Endothelial cell of umbilical vein (primary cell): ENCODE measurements around the gene TRIM68. TPM values are rescaled to one million over a fixed set of nuclear protein-coding genes. Genes with fewer than 3 reads are reported as not detected.

ENCODE experiments used
- BruUV-seq: library from RNA; stranded (reverse); fragments of 400-500 nt; replicated peaks from 2 replicates; lab custom pipeline; 2021; lab: Mats Ljungman, UMichigan
- CTCF ChIA-PET: fragments of 300-600, 350-600 bp; sonication (Branson Sonifier 250); formaldehyde crosslinking; loops from one replicate; lab custom pipeline; 2021; ENCODE audit warnings: antibody characterized with exemption, inconsistent platforms; lab: Charles Lee
- POLR2A ChIA-PET: fragments of 300-600, 350-600 bp; sonication (Branson Sonifier 250); formaldehyde crosslinking; loops from one replicate; lab custom pipeline; 2021; ENCODE audit warnings: antibody characterized with exemption, inconsistent platforms; lab: Charles Lee
- DNase-seq: peaks from one replicate; pipeline ENCODE4 v3.0.0-alpha.2; 2011; ENCODE audit warnings: low read depth, low spot score
- FAIRE-seq: peaks from 2 replicates; lab custom pipeline; 2011; peaks lifted over from hg19 to GRCh38; lab: Jason Lieb, UNC
- H2AFZ ChIP-seq: 2 replicates; pipeline ENCODE4 v1.6.0; 2012; ENCODE audit warnings: low read depth, low read length, control low read depth, inconsistent platforms
- H3K27ac ChIP-seq: 2 replicates; pipeline ENCODE4 v1.5.1; 2011; ENCODE audit warnings: low read depth, mild to moderate bottlenecking, control low read depth, low read length, moderate library complexity; ENCODE audit not compliant: insufficient read depth
- H3K27me3 ChIP-seq, 2 experiments: 2 replicates each; pipeline versions ENCODE4 v1.6.0 to v1.6.1; 2011; ENCODE audit warnings: low read length in 2 of 2, mixed read lengths in 1 of 2; ENCODE audit not compliant: control insufficient read depth in 2 of 2, insufficient read depth in 2 of 2
- H3K36me3 ChIP-seq, 2 experiments: 2 replicates in 1 of 2; 3 replicates in 1 of 2; pipeline ENCODE4 v1.5.1; 2011; ENCODE audit warnings: low read length in 2 of 2, mild to moderate bottlenecking in 1 of 2, moderate library complexity in 1 of 2; ENCODE audit not compliant: control insufficient read depth in 2 of 2, insufficient read depth in 2 of 2; ENCODE audit errors: extremely low read depth in 1 of 2
- H3K4me1 ChIP-seq: 3 replicates; pipeline ENCODE4 v1.5.1; 2011; ENCODE audit warnings: mild to moderate bottlenecking, low read length; ENCODE audit not compliant: control insufficient read depth, insufficient read depth; ENCODE audit errors: extremely low read depth
- H3K4me2 ChIP-seq: 2 replicates; pipeline ENCODE4 v1.6.1; 2011; ENCODE audit warnings: low read length, control low read depth, mixed read lengths; ENCODE audit not compliant: insufficient read depth
- H3K4me3 ChIP-seq, 3 experiments: fragments of 200-600 bp in 1 of 3; sonication (generic), shearing (Covaris generic) in 1 of 3; replicated peaks in 1 of 3; 2 replicates each; pipeline ENCODE4 v1.5.1; 2011 to 2016; ENCODE audit warnings: control low read depth in 3 of 3, low read length in 3 of 3, mild to moderate bottlenecking in 2 of 3, inconsistent platforms in 1 of 3, low read depth in 1 of 3, moderate library complexity in 1 of 3; ENCODE audit not compliant: insufficient read depth in 1 of 3
- H3K79me2 ChIP-seq: 2 replicates; pipeline ENCODE4 v1.6.0; 2012; ENCODE audit warnings: low read length, inconsistent platforms; ENCODE audit not compliant: control insufficient read depth, insufficient read depth
- H3K9ac ChIP-seq: replicated peaks from 2 replicates; pipeline ENCODE3; 2011; ENCODE audit warnings: low read length, control low read depth; ENCODE audit not compliant: insufficient read depth; ENCODE audit errors: extremely low read depth
- H3K9me1 ChIP-seq: replicated peaks from 3 replicates; pipeline ENCODE4 v1.6.0; 2011; ENCODE audit warnings: mild to moderate bottlenecking, low read length; ENCODE audit not compliant: control insufficient read depth, insufficient read depth; ENCODE audit errors: extremely low read depth
- H3K9me3 ChIP-seq: replicated peaks from 2 replicates; pipeline ENCODE4 v1.5.1; 2012; ENCODE audit warnings: low read length, inconsistent platforms; ENCODE audit not compliant: control insufficient read depth, insufficient read depth
- H4K20me1 ChIP-seq: replicated peaks from 2 replicates; pipeline ENCODE3; 2011; ENCODE audit warnings: mild to moderate bottlenecking, low read length; ENCODE audit not compliant: control insufficient read depth, insufficient read depth; ENCODE audit errors: extremely low read depth
- EZH2 ChIP-seq: IDR thresholded peaks from 2 replicates; pipeline ENCODE4 v1.6.1; 2012; ENCODE audit warnings: borderline replicate concordance, low read depth, mild to moderate bottlenecking, moderate library complexity, low read length, inconsistent platforms; ENCODE audit not compliant: severe bottlenecking
- FOS ChIP-seq: IDR thresholded peaks from 2 replicates; pipeline ENCODE4 v1.6.1; 2011; ENCODE audit warnings: mild to moderate bottlenecking, low read length, moderate library complexity, borderline replicate concordance; ENCODE audit not compliant: insufficient read depth
- GATA2 ChIP-seq: IDR thresholded peaks from 2 replicates; pipeline ENCODE4 v1.7.0; 2011; ENCODE audit warnings: low read depth, mild to moderate bottlenecking, moderate library complexity, mixed read lengths, low read length; ENCODE audit not compliant: insufficient read length, insufficient read depth
- JUN ChIP-seq: IDR thresholded peaks from 2 replicates; pipeline ENCODE4 v1.6.1; 2011; ENCODE audit warnings: borderline replicate concordance, low read depth; ENCODE audit not compliant: insufficient read length, insufficient read depth
- MYC ChIP-seq: IDR thresholded peaks from one replicate; pipeline ENCODE4 v1.6.1; 2011; ENCODE audit warnings: mild to moderate bottlenecking, low read depth, low read length
- POLR2A ChIP-seq: IDR thresholded peaks from 2 replicates; pipeline ENCODE4 v1.6.1; 2012; ENCODE audit warnings: low read depth, mild to moderate bottlenecking, control low read depth, low read length
- POLR2AphosphoS5 ChIP-seq: IDR thresholded peaks from 2 replicates; pipeline ENCODE4 v1.6.1; 2012; ENCODE audit warnings: low read depth, mild to moderate bottlenecking, control low read depth, low read length, moderate library complexity; ENCODE audit not compliant: insufficient read depth
- dilution Hi-C: fragments of 300-500 bp; cut with MboI; formaldehyde crosslinking; loops from one replicate; pipeline ENCODE4 v1.15.0; 2019; ENCODE audit warnings: low sequenced_read_pairs; ENCODE audit not compliant: extremely low pct_ligation_motif_present
- intact Hi-C: fragments of 100-400 bp; cut with micrococcal nuclease; formaldehyde crosslinking; loops from one replicate; pipeline ENCODE4 v1.10.0; 2022
- polyA plus RNA-seq, 4 experiments: library from polyadenylated mRNA; depleted of rRNA in 3 of 4; stranded (reverse) in 3 of 4; unstranded in 1 of 4; fragments of >200 nt; gene quantifications; 2 replicates each; pipeline versions ENCODE4 v1.2.1 to v1.2.3, GENCODE V29; 2011 to 2012; ENCODE audit warnings: missing spikeins in 1 of 4
- total RNA-seq: library from RNA; stranded (reverse); gene quantifications from 2 replicates; pipeline ENCODE4 v1.2.3, GENCODE V29; 2021
- TF ChIP-seq, protein P1 (sequence below): IDR thresholded peaks from 2 replicates; pipeline ENCODE4 v1.6.1; 2011; ENCODE audit not compliant: insufficient read depth, insufficient read length
- TF ChIP-seq, protein P2 (sequence below), 2 donors: IDR thresholded peaks; 1 replicate in 1 of 2; 2 replicates in 1 of 2; pipeline ENCODE4 v1.5.1; 2011; ENCODE audit warnings: low read length in 2 of 2, mild to moderate bottlenecking in 2 of 2, moderate library complexity in 2 of 2, control low read depth in 1 of 2, inconsistent platforms in 1 of 2, low read depth in 1 of 2; ENCODE audit not compliant: insufficient read depth in 1 of 2; ENCODE audit errors: extremely low read depth in 1 of 2

The TRIM68 gene
- total and polyA plus RNA-seq, 2 donors (not counting 3 experiments of a cell fraction or from before 2014, with no cell fraction given) = 8.1 to 11.3 TPM

- FAIRE-seq = no peak
- no peaks in the 10 kb centered on the region for H3K4me1 ChIP-seq
- DNase-seq = no peak
- no peak overlapping the region for H3K27ac ChIP-seq
- H3K9me3 ChIP-seq = no peaks in the 10 kb centered on the region
- intact Hi-C loops = no loop called here
- TF ChIP-seq JUN (no peak), GATA2 (no peak), MYC (no peak), POLR2AphosphoS5 (no peak), POLR2A (no peak), FOS (no peak), EZH2 (no peak)
- TF ChIP-seq, protein P1, sequence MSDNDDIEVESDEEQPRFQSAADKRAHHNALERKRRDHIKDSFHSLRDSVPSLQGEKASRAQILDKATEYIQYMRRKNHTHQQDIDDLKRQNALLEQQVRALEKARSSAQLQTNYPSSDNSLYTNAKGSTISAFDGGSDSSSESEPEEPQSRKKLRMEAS = no peak
- TF ChIP-seq, protein P2, sequence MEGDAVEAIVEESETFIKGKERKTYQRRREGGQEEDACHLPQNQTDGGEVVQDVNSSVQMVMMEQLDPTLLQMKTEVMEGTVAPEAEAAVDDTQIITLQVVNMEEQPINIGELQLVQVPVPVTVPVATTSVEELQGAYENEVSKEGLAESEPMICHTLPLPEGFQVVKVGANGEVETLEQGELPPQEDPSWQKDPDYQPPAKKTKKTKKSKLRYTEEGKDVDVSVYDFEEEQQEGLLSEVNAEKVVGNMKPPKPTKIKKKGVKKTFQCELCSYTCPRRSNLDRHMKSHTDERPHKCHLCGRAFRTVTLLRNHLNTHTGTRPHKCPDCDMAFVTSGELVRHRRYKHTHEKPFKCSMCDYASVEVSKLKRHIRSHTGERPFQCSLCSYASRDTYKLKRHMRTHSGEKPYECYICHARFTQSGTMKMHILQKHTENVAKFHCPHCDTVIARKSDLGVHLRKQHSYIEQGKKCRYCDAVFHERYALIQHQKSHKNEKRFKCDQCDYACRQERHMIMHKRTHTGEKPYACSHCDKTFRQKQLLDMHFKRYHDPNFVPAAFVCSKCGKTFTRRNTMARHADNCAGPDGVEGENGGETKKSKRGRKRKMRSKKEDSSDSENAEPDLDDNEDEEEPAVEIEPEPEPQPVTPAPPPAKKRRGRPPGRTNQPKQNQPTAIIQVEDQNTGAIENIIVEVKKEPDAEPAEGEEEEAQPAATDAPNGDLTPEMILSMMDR (IDR thresholded peaks at IDR 0.05; ENCODE audit: extremely low read depth in 1 of 2, insufficient read depth in 1 of 2, low read depth in 1 of 2, low read length in 2 of 2) = no peak
- no peaks in the 10 kb centered on the region for H3K79me2 ChIP-seq
- H3K27me3 ChIP-seq = peaks cover 0 to 1% of the 10 kb centered on the region in 2 experiments
- H2AFZ ChIP-seq = no peak overlapping the region
- H3K4me2 ChIP-seq = no peak overlapping the region
- ChIA-PET CTCF (no interaction called here), POLR2A (no interaction called here)
- no peaks in the 10 kb centered on the region for H4K20me1 ChIP-seq
- H3K36me3 ChIP-seq = no peaks in the 10 kb centered on the region
- no peaks in the 10 kb centered on the region for H3K9me1 ChIP-seq
- no peak overlapping the region for H3K9ac ChIP-seq
- H3K4me3 ChIP-seq = no peak overlapping the region
- dilution Hi-C loops = no loop called here
- BruUV-seq = no TSS peak
Observed at GRCh38 chr11:4639931-4640330, 31.9 kb upstream of the TRIM68 start.
